Stimulated activated CD8-positive, alpha-beta memory T cell treated with anti-CD3 and anti-CD28 coated beads, Interleukin-7, amount 100 ng/mL, for 24 hours (primary cell): Measurements from ENCODE around the gene GET3.
A peak's percentile ranks its signal among the peaks of the same experiment; 100 is the strongest.
"Not testable (repeated sequence)": the region's sequence is repeated elsewhere in the genome, so short reads cannot be mapped to it uniquely, and the experiment has no call there.

ENCODE experiments used
- DNase-seq: peaks from one replicate; pipeline ENCODE4 v3.0.0-alpha.2; 2020; ENCODE audit warnings: low read depth

GET3 gene

GRCh38 chr19:12736995-12737834 is at the start of gene GET3:
GET3 (plus strand) TSS chr19:12737497; CDS start chr19:12737506, 9 bp downstream.
- peak; percentile 59 for DNase-seq

- no peak for DNase-seq
These were observed 48.3 kb upstream of the GET3 start for GRCh38 chr19:12689012-12689411.

- DNase-seq, result no peak
These were observed 47.6 kb upstream of the GET3 start for GRCh38 chr19:12689581-12690216.

- no peak for DNase-seq
These were observed 44.3 kb upstream of the GET3 start for GRCh38 chr19:12692960-12693359.

GRCh38 chr19:12694641-12695040 is 42.7 kb upstream of the GET3 start:
- no peak for DNase-seq

- no peak for DNase-seq
These were observed 42.2 kb upstream of the GET3 start for GRCh38 chr19:12695096-12695495.

GRCh38 chr19:12695514-12695913 is 41.8 kb upstream of the GET3 start:
- DNase-seq, result no peak

- no peak for DNase-seq
These were observed 41.3 kb upstream of the GET3 start for GRCh38 chr19:12695997-12696365.

- peak; percentile 99 for DNase-seq
These were observed 40.6 kb upstream of the GET3 start, which contains the start of gene FBXW9 for GRCh38 chr19:12696366-12697335. FBXW9 (minus strand) TSS chr19:12696631; CDS start chr19:12696581, 50 bp downstream.

- DNase-seq, result not testable (repeated sequence)
These were observed 39.9 kb upstream of the GET3 start for GRCh38 chr19:12697425-12697824.

GRCh38 chr19:12698138-12698537 is 39.2 kb upstream of the GET3 start:
- no peak for DNase-seq

GRCh38 chr19:12701596-12702282 is 35.6 kb upstream of the GET3 start:
- no peak for DNase-seq

GRCh38 chr19:12703046-12703445 is 34.3 kb upstream of the GET3 start:
- DNase-seq, result no peak

- no peak for DNase-seq
These were observed 32.1 kb upstream of the GET3 start for GRCh38 chr19:12705169-12705568.

- DNase-seq, result no peak
These were observed 31.5 kb upstream of the GET3 start for GRCh38 chr19:12705654-12706331.

- DNase-seq, result no peak
These were observed 31.0 kb upstream of the GET3 start for GRCh38 chr19:12706332-12706718.

- DNase-seq, result no peak
These were observed 28.7 kb upstream of the GET3 start for GRCh38 chr19:12708641-12709040.

- no peak for DNase-seq
These were observed 26.1 kb upstream of the GET3 start for GRCh38 chr19:12711187-12711586.

- DNase-seq, result not testable (repeated sequence)
These were observed 25.2 kb upstream of the GET3 start for GRCh38 chr19:12712077-12712476.

- not testable (repeated sequence) for DNase-seq
These were observed 24.0 kb upstream of the GET3 start for GRCh38 chr19:12713304-12713703.

GRCh38 chr19:12715102-12715501 is 22.2 kb upstream of the GET3 start:
- DNase-seq, result no peak
